Keratinocyte (primary cell): ENCODE measurements around the gene SETD2. TPM values are rescaled to one million over a fixed set of nuclear protein-coding genes. Genes with fewer than 3 reads are reported as not detected.

ENCODE experiments used
- DNase-seq: peaks from one replicate; pipeline ENCODE4 v3.0.0-alpha.2; 2011; ENCODE audit warnings: low read depth, missing footprints, low spot score
- FAIRE-seq: peaks from 2 replicates; lab custom pipeline; 2011; peaks lifted over from hg19 to GRCh38; lab: Jason Lieb, UNC
- H2AFZ ChIP-seq: 2 replicates; pipeline ENCODE4 v1.6.0; 2012; ENCODE audit warnings: low read length, control low read depth, inconsistent platforms; ENCODE audit not compliant: control insufficient read depth
- H3K27ac ChIP-seq: 2 replicates; pipeline ENCODE4 v1.5.1; 2011; ENCODE audit warnings: low read length; ENCODE audit not compliant: control insufficient read depth, insufficient read depth
- H3K27me3 ChIP-seq: 3 replicates; pipeline ENCODE4 v1.6.0; 2011; ENCODE audit warnings: low read length; ENCODE audit not compliant: control insufficient read depth, insufficient read depth; ENCODE audit errors: extremely low read depth
- H3K36me3 ChIP-seq, 2 experiments: 2 replicates in 1 of 2; 3 replicates in 1 of 2; pipeline ENCODE4 v1.5.1; 2011; ENCODE audit warnings: low read length in 2 of 2, mild to moderate bottlenecking in 1 of 2; ENCODE audit not compliant: control insufficient read depth in 2 of 2, insufficient read depth in 2 of 2; ENCODE audit errors: extremely low read depth in 1 of 2
- H3K4me1 ChIP-seq: 3 replicates; pipeline ENCODE4 v1.5.1; 2011; ENCODE audit warnings: low read length; ENCODE audit not compliant: control insufficient read depth, insufficient read depth; ENCODE audit errors: extremely low read depth
- H3K4me2 ChIP-seq: 3 replicates; pipeline ENCODE4 v1.6.0; 2011; ENCODE audit warnings: low read depth, low read length; ENCODE audit not compliant: control insufficient read depth, insufficient read depth; ENCODE audit errors: extremely low read depth
- H3K4me3 ChIP-seq, 3 experiments: fragments of 200-600 bp in 1 of 3; sonication (generic) in 1 of 3; 2 replicates in 2 of 3; 3 replicates in 1 of 3; pipeline ENCODE4 v1.5.1; 2011 to 2016; ENCODE audit warnings: low read length in 3 of 3, mild to moderate bottlenecking in 3 of 3, control low read depth in 2 of 3, inconsistent platforms in 1 of 3, low read depth in 1 of 3, mixed read lengths in 1 of 3, mixed run types in 1 of 3, moderate library complexity in 1 of 3; ENCODE audit not compliant: control insufficient read depth in 2 of 3, insufficient read depth in 2 of 3; ENCODE audit errors: extremely low read depth in 1 of 3
- H3K79me2 ChIP-seq: 2 replicates; pipeline ENCODE4 v1.6.0; 2012; ENCODE audit warnings: low read length; ENCODE audit not compliant: control insufficient read depth, insufficient read depth
- H3K9ac ChIP-seq: 3 replicates; pipeline ENCODE4 v1.6.0; 2011; ENCODE audit warnings: low read length; ENCODE audit not compliant: control insufficient read depth, insufficient read depth; ENCODE audit errors: extremely low read depth
- H3K9me1 ChIP-seq: 3 replicates; pipeline ENCODE4 v1.6.0; 2011; ENCODE audit warnings: low read length; ENCODE audit not compliant: control insufficient read depth, insufficient read depth; ENCODE audit errors: extremely low read depth
- H3K9me3 ChIP-seq: 2 replicates; pipeline ENCODE4 v1.5.1; 2012; ENCODE audit warnings: low read depth, low read length; ENCODE audit not compliant: control insufficient read depth
- H4K20me1 ChIP-seq: 3 replicates; pipeline ENCODE4 v1.6.0; 2011; ENCODE audit warnings: low read length; ENCODE audit not compliant: control insufficient read depth, insufficient read depth; ENCODE audit errors: extremely low read depth
- CTCF ChIP-seq, 3 experiments: IDR thresholded peaks in 1 of 3; conservative IDR thresholded peaks in 1 of 3; optimal IDR thresholded peaks in 1 of 3; 2 replicates in 2 of 3; 3 replicates in 1 of 3; pipeline versions ENCODE3 to v1.5.1; 2011; ENCODE audit warnings: low read length in 3 of 3, mild to moderate bottlenecking in 3 of 3, moderate library complexity in 2 of 3, control low read depth in 1 of 3, inconsistent platforms in 1 of 3; ENCODE audit not compliant: insufficient read depth in 2 of 3; ENCODE audit errors: extremely low read depth in 1 of 3
- EZH2 ChIP-seq: IDR thresholded peaks from one replicate; pipeline ENCODE4 v1.6.1; 2012; ENCODE audit warnings: inconsistent platforms, mild to moderate bottlenecking, low read length, moderate library complexity
- dilution Hi-C: fragments of 300-500 bp; cut with MboI; formaldehyde crosslinking; loops from one replicate; pipeline ENCODE4 v1.7.0; 2020; ENCODE audit warnings: low sequenced_read_pairs; ENCODE audit not compliant: extremely low pct_ligation_motif_present
- polyA plus RNA-seq, 5 experiments: library from polyadenylated mRNA; depleted of rRNA in 3 of 5; stranded (reverse) in 3 of 5; stranded (forward) in 1 of 5; unstranded in 1 of 5; fragments of >200 nt; gene quantifications; 1 replicate in 1 of 5; 2 replicates in 3 of 5; 3 replicates in 1 of 5; pipeline versions ENCODE4 v1.2.1 to v1.2.3, GENCODE V29; 2011 to 2012; ENCODE audit warnings: missing spikeins in 2 of 5, low read depth in 1 of 5, low replicate concordance in 1 of 5

The SETD2 gene
- polyA plus RNA-seq, 1 donor (not counting 4 experiments of a cell fraction or from before 2014, with no cell fraction given), result 23.3 TPM

- H3K27me3 ChIP-seq, result no peaks in the 10 kb centered on the region
- H3K79me2 ChIP-seq, result no peaks in the 10 kb centered on the region
- peaks cover 11% of the 10 kb centered on the region for H3K4me1 ChIP-seq
- peaks cover 3% of the 10 kb centered on the region for H4K20me1 ChIP-seq
- no peak overlapping the region for H2AFZ ChIP-seq
- no peak overlapping the region for H3K4me2 ChIP-seq
- dilution Hi-C loops, result no loop called here
- FAIRE-seq, result no peak
- no peaks in the 10 kb centered on the region for H3K9me3 ChIP-seq
- no peak overlapping the region for H3K9ac ChIP-seq
- H3K4me3 ChIP-seq, result no peak overlapping the region
- H3K27ac ChIP-seq, result no peak overlapping the region
- TF ChIP-seq EZH2 (no peak), CTCF (optimal IDR thresholded peaks at IDR 0.05 in 1 of 3, IDR thresholded peaks at IDR 0.05 in 1 of 3, conservative IDR thresholded peaks at IDR 0.05 in 1 of 3; ENCODE audit: extremely low read depth in 1 of 3, insufficient read depth in 2 of 3, low read length in 3 of 3) (no peak)
- no peaks in the 10 kb centered on the region for H3K9me1 ChIP-seq
- peaks cover 38 to 73% of the 10 kb centered on the region in 2 experiments for H3K36me3 ChIP-seq
- no peak for DNase-seq
Measured at GRCh38 chr3:47001731-47002170, 162.2 kb downstream of the SETD2 start.

GRCh38 chr3:47000922-47001730 lies 162.8 kb downstream of the SETD2 start:
- peaks cover 3% of the 10 kb centered on the region for H4K20me1 ChIP-seq
- FAIRE-seq (no peak), DNase-seq (no peak)
- dilution Hi-C loops, result no loop called here
- no peak overlapping the region for H3K9ac ChIP-seq
- no peaks in the 10 kb centered on the region for H3K27me3 ChIP-seq
- no peaks in the 10 kb centered on the region for H3K79me2 ChIP-seq
- TF ChIP-seq CTCF (optimal IDR thresholded peaks at IDR 0.05 in 1 of 3, IDR thresholded peaks at IDR 0.05 in 1 of 3, conservative IDR thresholded peaks at IDR 0.05 in 1 of 3; ENCODE audit: extremely low read depth in 1 of 3, insufficient read depth in 2 of 3, low read length in 3 of 3), result no peak
- TF ChIP-seq EZH2, result no peak
- no peaks in the 10 kb centered on the region for H3K9me1 ChIP-seq
- no peak overlapping the region for H3K4me3 ChIP-seq
- no peak overlapping the region for H2AFZ ChIP-seq
- peaks cover 15% of the 10 kb centered on the region for H3K4me1 ChIP-seq
- H3K4me2 ChIP-seq, result no peak overlapping the region
- no peaks in the 10 kb centered on the region for H3K9me3 ChIP-seq
- H3K27ac ChIP-seq, result no peak overlapping the region
- H3K36me3 ChIP-seq, result peaks cover 35 to 68% of the 10 kb centered on the region in 2 experiments
